Ovary (tissue), 9 donors: ENCODE measurements around the gene DACT2. TPM values are rescaled to one million over a fixed set of nuclear protein-coding genes. Genes with fewer than 3 reads are reported as not detected.

ENCODE experiments used
- DNase-seq, 5 donors: peaks; one replicate each; pipeline ENCODE4 v3.0.0-alpha.2; 2019 to 2020
- H3K27ac ChIP-seq, 2 donors: fragments of 200-600 bp; one replicate each; pipeline versions ENCODE4 v1.5.1 to v1.8.0; 2019 to 2022
- H3K27me3 ChIP-seq: fragments of 200-600 bp; one replicate; pipeline ENCODE4 v1.8.0; 2022
- H3K36me3 ChIP-seq: fragments of 200-600 bp; sonication (generic); one replicate; pipeline ENCODE4 v1.5.1; 2019
- H3K4me1 ChIP-seq: one replicate; pipeline ENCODE4 v1.8.1; 2013; ENCODE audit warnings: mild to moderate bottlenecking, moderate library complexity; ENCODE audit not compliant: insufficient read depth
- H3K4me3 ChIP-seq: fragments of 200-600 bp; sonication (generic); one replicate; pipeline ENCODE4 v1.5.1; 2017
- H3K9me3 ChIP-seq, 2 donors: fragments of 200-600 bp in 1 of 2; sonication (generic) in 1 of 2; one replicate each; pipeline versions ENCODE4 v1.5.1 to v1.8.1; 2013 to 2019; ENCODE audit warnings: mild to moderate bottlenecking in 1 of 2, moderate library complexity in 1 of 2
- EP300 ChIP-seq: sonication (generic); formaldehyde crosslinking; IDR thresholded peaks from one replicate; pipeline ENCODE4 v1.6.1; 2017; ENCODE audit warnings: antibody characterized with exemption
- POLR2A ChIP-seq: fragments of 450-650 bp; IDR thresholded peaks from one replicate; pipeline ENCODE4 v1.6.1; 2017; ENCODE audit warnings: antibody characterized with exemption, mild to moderate bottlenecking, moderate library complexity
- WGBS, 3 donors: extraction: QIAGEN DNeasy Blood & Tissue Kit in 1 of 3; methylation state at CpG; one replicate each; pipeline versions ENCODE4 v1.1.5 to v1.1.7; 2013 to 2017; 5-methylcytosine and 5-hydroxymethylcytosine counted together
- intact Hi-C, 4 donors: fragments of 100-400 bp; cut with DNase I; formaldehyde crosslinking; loops; one replicate each; pipeline versions ENCODE4 v1.11.0 to v1.15.1; 2022 to 2023
- polyA plus RNA-seq, 2 donors: library from polyadenylated mRNA; stranded (reverse); fragments of 200-250 nt in 1 of 2; fragments of 350-450 nt in 1 of 2; fragmentation: Illumina TruSeq in 1 of 2; extraction: RNeasy Lipid Tissue Mini Kit (QIAGEN cat#74804) in 1 of 2; gene quantifications; one replicate each; pipeline ENCODE4 v1.2.3, GENCODE V29; 2013 to 2014
- total RNA-seq, 7 donors: library from RNA; depleted of rRNA in 2 of 7; stranded (reverse); fragments of >200 nt in 2 of 7; fragmentation: NEBNext Ultra II Directional in 3 of 7; extraction: Animal tissue kit (Norgen Biotek cat#: 25700) in 3 of 7; gene quantifications; one replicate each; pipeline versions ENCODE4 v1.1.0 to v1.2.4, GENCODE V29; 2016 to 2023
- TF ChIP-seq, protein P1 (sequence below), 3 donors: fragments of 450-650 bp in 2 of 3; fragments of 200-600 bp in 1 of 3; IDR thresholded peaks; one replicate each; pipeline versions ENCODE4 v1.5.1 to v1.8.0; 2016 to 2022; ENCODE audit warnings: antibody characterized with exemption in 3 of 3, mild to moderate bottlenecking in 1 of 3
- donor health status: DM: no; HTN: no; CAD: no; lungs with moderate emphysema.
- donor health status: DM: no; HTN: no; CAD: no.
- donor health status: Bipolar disorder and iron deficiency.
- donor health status: DM: yes; HTN: yes; CAD: no.
- donor health status: DM: no; HTN: no; CAD: no.
- donor health status: DM: yes; HTN: yes; CAD: no.

Gene DACT2
- total and polyA plus RNA-seq, 9 donors, result 0.17 to 4.4 (median 0.71) TPM; not detected in 2

DNA sequence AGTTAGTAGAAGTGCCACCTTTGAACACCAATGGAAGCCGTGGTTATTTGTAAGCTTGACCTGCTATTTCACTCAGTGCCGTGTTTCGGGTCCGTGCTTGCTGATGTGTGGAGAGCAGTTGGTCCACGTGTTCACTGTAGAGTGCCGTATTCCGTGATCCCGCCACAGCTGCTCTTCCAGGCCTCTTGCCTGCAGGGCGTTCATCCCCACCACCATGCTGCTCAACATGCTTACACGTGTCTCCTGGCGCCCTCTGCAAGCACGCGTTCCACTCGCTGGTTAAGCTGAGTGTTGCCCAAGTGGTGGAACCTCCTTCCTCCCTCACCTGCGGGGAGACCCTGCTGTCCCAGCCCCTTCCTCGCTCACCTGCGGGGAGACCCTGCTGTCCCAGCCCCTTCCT, 28.0 kb upstream of the DACT2 start:
- H3K4me3 ChIP-seq, result no peak overlapping the region
- DNase-seq, result no peak
- H3K27me3 ChIP-seq, result no peaks in the 10 kb centered on the region
- H3K9me3 ChIP-seq, result no peaks in the 10 kb centered on the region
- TF ChIP-seq EP300, result no peak
- TF ChIP-seq, protein P1, sequence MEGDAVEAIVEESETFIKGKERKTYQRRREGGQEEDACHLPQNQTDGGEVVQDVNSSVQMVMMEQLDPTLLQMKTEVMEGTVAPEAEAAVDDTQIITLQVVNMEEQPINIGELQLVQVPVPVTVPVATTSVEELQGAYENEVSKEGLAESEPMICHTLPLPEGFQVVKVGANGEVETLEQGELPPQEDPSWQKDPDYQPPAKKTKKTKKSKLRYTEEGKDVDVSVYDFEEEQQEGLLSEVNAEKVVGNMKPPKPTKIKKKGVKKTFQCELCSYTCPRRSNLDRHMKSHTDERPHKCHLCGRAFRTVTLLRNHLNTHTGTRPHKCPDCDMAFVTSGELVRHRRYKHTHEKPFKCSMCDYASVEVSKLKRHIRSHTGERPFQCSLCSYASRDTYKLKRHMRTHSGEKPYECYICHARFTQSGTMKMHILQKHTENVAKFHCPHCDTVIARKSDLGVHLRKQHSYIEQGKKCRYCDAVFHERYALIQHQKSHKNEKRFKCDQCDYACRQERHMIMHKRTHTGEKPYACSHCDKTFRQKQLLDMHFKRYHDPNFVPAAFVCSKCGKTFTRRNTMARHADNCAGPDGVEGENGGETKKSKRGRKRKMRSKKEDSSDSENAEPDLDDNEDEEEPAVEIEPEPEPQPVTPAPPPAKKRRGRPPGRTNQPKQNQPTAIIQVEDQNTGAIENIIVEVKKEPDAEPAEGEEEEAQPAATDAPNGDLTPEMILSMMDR (IDR thresholded peaks at IDR 0.05), result no peak
- TF ChIP-seq POLR2A, result no peak
- 92 to 93% (median 93%) methylated on average over 17 of the region's 17 CpGs for WGBS, 3 donors
- H3K36me3 ChIP-seq, result no peaks in the 10 kb centered on the region
- no peak overlapping the region for H3K27ac ChIP-seq
- intact Hi-C loops, result no loop called here
- H3K4me1 ChIP-seq, result no peaks in the 10 kb centered on the region

DNA sequence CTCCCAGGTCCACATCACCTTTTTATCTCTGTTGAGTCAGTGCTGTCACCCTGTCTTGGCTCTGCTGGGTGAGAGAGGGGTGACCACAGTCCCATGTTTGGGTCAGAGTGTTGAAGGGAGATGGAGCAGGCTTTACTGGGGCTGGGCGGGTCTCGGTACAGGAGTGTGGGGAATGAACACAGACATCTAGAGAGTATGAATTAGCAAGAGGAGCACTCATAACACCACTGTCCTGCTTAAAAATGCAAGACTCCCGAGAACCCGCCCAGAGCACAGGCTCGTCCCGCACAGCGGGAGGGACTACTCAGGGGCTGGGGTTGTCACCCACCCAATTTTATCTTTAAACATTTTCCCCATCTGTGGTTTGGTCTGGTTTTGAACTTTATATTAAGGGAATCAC, 27.5 kb upstream of the DACT2 start:
- no peak for DNase-seq
- no peaks in the 10 kb centered on the region for H3K9me3 ChIP-seq
- H3K27me3 ChIP-seq, result no peaks in the 10 kb centered on the region
- H3K27ac ChIP-seq, result no peak overlapping the region
- H3K4me1 ChIP-seq, result no peaks in the 10 kb centered on the region
- H3K36me3 ChIP-seq, result no peaks in the 10 kb centered on the region
- 87 to 91% (median 90%) methylated on average over 7 of the region's 7 CpGs for WGBS, 3 donors
- TF ChIP-seq, protein P1 (IDR thresholded peaks at IDR 0.05), result no peak
- TF ChIP-seq EP300, result no peak
- TF ChIP-seq POLR2A, result no peak
- intact Hi-C loops, result no loop called here
- no peak overlapping the region for H3K4me3 ChIP-seq

DNA sequence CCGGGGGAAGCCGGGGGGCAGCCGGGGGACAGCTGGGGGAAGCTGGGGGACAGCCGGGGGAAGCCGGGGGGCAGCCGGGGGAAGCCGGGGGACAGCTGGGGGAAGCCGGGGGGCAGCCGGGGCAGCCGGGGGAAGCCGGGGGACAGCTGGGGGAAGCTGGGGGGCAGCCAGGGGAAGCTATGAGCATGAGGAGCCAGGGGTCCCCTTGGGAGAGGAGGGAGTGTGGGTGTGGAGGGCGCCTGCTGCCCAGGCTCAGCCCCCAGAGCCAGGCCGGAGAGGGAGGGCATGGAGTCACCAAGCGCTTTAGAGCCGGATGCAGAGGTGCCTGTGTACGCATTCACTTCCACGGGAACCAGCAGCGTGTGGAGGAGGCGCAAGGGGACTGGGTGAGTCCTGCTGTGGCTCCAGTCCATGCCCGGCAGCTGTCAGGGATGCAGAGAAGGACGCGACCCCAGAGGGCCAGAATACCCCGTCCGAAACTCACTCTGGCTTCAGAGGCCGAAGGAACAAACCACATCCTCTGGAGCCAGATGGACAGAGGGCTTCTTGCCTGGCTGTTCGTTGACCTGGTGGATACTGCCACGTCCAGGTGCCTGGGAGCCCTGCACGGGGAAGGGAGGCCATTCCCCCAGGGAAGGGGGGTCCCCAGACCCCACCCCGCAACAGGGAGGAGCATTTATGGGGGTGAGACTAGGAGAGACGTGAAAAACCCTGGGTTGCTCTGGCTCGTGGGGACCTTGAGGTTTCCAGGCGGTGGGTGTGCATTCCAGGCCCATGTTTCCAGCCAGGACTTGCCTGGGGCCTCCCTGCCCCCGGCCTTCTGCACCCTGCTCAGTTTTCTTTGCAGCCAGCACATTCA, 26.5 kb upstream of the DACT2 start:
- no peak overlapping the region for H3K4me3 ChIP-seq
- no peak overlapping the region for H3K27ac ChIP-seq
- H3K36me3 ChIP-seq, result no peaks in the 10 kb centered on the region
- intact Hi-C loops, result no loop called here
- H3K9me3 ChIP-seq, result no peaks in the 10 kb centered on the region
- DNase-seq, result no peak
- TF ChIP-seq, protein P1 (IDR thresholded peaks at IDR 0.05), result no peak
- TF ChIP-seq POLR2A (no peak), EP300 (no peak)
- no peaks in the 10 kb centered on the region for H3K27me3 ChIP-seq
- H3K4me1 ChIP-seq, result no peaks in the 10 kb centered on the region
- 41 to 68% (median 48%) methylated on average over 22 to 26 of the region's 33 CpGs for WGBS, 3 donors

DNA sequence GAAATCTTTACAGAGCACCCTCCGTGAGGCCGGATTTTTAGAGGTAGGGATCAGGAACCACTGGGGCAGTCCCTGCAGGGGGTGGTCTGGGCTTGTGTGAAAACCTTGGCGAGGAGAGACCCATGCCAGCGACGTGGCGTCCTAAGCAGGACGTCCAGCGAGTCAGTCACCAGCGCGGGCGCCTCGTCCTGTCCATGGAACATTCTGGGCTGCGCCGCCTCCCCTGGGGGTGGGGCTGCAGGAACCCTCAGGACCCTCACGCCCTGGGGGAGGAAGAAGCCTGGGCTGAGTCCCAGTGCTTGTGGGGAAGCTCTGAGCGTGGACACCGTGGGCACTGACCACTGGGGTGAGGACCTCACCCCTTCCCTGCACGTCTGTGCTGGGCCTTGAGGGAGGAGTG, 25.7 kb upstream of the DACT2 start:
- Histone ChIP-seq H3K36me3 (no peaks in the 10 kb centered on the region), H3K4me3 (no peak overlapping the region), H3K27me3 (no peaks in the 10 kb centered on the region), H3K4me1 (no peaks in the 10 kb centered on the region), H3K27ac (no peak overlapping the region), H3K9me3 (no peaks in the 10 kb centered on the region)
- TF ChIP-seq POLR2A, result no peak
- TF ChIP-seq, protein P1 (IDR thresholded peaks at IDR 0.05), result no peak
- no peak for TF ChIP-seq EP300
- WGBS, 3 donors, result 86 to 92% (median 91%) methylated on average over 16 to 18 of the region's 18 CpGs
- no peak for DNase-seq
- intact Hi-C loops, result no loop called here
